A673 (cell line): Measurements from ENCODE around the gene SHANK1. TPM values are rescaled to one million over a fixed set of nuclear protein-coding genes. Genes with fewer than 3 reads are reported as not detected.

Source experiments
- BruUV-seq: library from RNA; stranded (reverse); fragments of 400-500 nt; replicated peaks from 2 replicates; lab custom pipeline; 2021; lab: Mats Ljungman, UMichigan
- CTCF ChIA-PET: fragments of 300-600 bp; sonication (Branson Sonifier 250); formaldehyde crosslinking; loops from one replicate; lab custom pipeline; 2022; ENCODE audit warnings: antibody characterized with exemption; lab: Charles Lee
- POLR2A ChIA-PET: fragments of 300-600 bp; sonication (Branson Sonifier 250); formaldehyde crosslinking; loops from one replicate; lab custom pipeline; 2022; ENCODE audit warnings: antibody characterized with exemption; ENCODE audit not compliant: low non-redundant PET; lab: Charles Lee
- DNase-seq: peaks from one replicate; pipeline ENCODE4 v3.0.0-alpha.2; 2015; ENCODE audit warnings: low spot score
- H3K27ac ChIP-seq: fragments of 200-600 bp; sonication (generic); 2 replicates; pipeline ENCODE4 v1.5.1; 2016; ENCODE audit warnings: mixed run types, low read depth, mild to moderate bottlenecking, mixed read lengths, antibody characterized with exemption, low read length; ENCODE audit not compliant: poor library complexity, severe bottlenecking
- H3K27me3 ChIP-seq: fragments of 200-600 bp; sonication (generic); replicated peaks from 2 replicates; pipeline ENCODE4 v1.6.1; 2017; ENCODE audit warnings: mixed run types, low read depth, mild to moderate bottlenecking, mixed read lengths, antibody characterized with exemption, low read length; ENCODE audit not compliant: insufficient read depth, poor library complexity
- H3K36me3 ChIP-seq: fragments of 200-600 bp; sonication (generic); 2 replicates; pipeline ENCODE4 v1.6.1; 2016; ENCODE audit warnings: mixed run types, mild to moderate bottlenecking, mixed read lengths, antibody characterized with exemption, low read length; ENCODE audit not compliant: insufficient read depth, poor library complexity, severe bottlenecking
- H3K4me1 ChIP-seq: fragments of 200-600 bp; sonication (generic); 2 replicates; pipeline ENCODE4 v1.6.1; 2017; ENCODE audit warnings: mixed run types, mild to moderate bottlenecking, mixed read lengths, antibody characterized with exemption, low read length; ENCODE audit not compliant: insufficient read depth, poor library complexity, severe bottlenecking
- H3K4me3 ChIP-seq: fragments of 200-600 bp; sonication (generic); 2 replicates; pipeline ENCODE4 v1.5.1; 2016; ENCODE audit warnings: low read depth, mixed run types, mild to moderate bottlenecking, mixed read lengths, low read length; ENCODE audit not compliant: poor library complexity, severe bottlenecking
- H3K9me3 ChIP-seq: fragments of 200-600 bp; sonication (generic); 2 replicates; pipeline ENCODE4 v1.6.1; 2016; ENCODE audit warnings: mixed run types, low read depth, mild to moderate bottlenecking, mixed read lengths, antibody characterized with exemption, low read length; ENCODE audit not compliant: poor library complexity, severe bottlenecking
- EZH2 ChIP-seq: fragments of 200-600 bp; sonication (generic); IDR thresholded peaks from 2 replicates; pipeline ENCODE4 v1.6.1; 2017; ENCODE audit warnings: borderline replicate concordance, low read depth, mild to moderate bottlenecking, mixed read lengths, antibody characterized with exemption, low read length; ENCODE audit not compliant: poor library complexity, severe bottlenecking
- intact Hi-C: fragments of 100-400 bp; cut with micrococcal nuclease; formaldehyde crosslinking; loops from one replicate; pipeline ENCODE4 v1.10.0; 2022; ENCODE audit not compliant: unreplicated experiment
- total RNA-seq: library from RNA; stranded (reverse); gene quantifications from 2 replicates; pipeline ENCODE4 v1.2.3, GENCODE V29; 2021
- TF ChIP-seq, protein P1 (sequence below): fragments of 300-800, 200-600 bp; sonication (generic); conservative IDR thresholded peaks from 2 replicates; pipeline ENCODE4 v1.5.1; 2017; ENCODE audit warnings: low read depth, mild to moderate bottlenecking, antibody characterized with exemption, low read length, moderate library complexity, mixed read lengths

The SHANK1 gene
- total RNA-seq, 1 experiment from 2014 or later = 69.7 TPM

DNA sequence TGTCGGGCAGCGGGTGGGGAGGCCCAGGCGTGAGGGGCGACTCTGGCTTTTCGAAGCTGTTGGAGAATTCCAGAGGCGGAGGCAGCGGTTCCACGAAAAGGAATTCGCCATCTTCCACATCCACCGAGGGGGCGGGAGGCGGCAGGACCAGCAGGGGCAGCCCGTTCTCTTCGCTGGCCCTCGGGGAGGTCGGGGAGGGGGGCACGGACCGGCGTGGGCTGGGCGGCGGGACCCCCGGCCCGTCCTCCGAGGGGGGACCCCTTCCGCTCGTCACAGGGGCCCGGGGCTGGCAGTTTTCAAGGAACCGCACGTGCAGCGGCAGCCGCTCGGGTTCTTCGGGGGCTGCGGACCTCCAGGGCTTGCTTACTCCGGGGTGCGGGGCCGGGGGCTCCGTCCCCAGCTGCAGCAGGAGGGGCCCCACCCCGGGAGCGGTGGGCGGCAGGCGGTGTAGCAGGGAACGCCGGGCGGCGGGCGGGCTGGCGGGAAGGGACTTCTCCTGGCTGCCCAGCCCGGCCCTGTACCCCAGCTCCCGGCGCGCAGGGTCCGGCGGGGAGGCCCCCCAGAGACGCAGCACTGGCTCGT, 52.3 kb downstream of the SHANK1 start:
- DNase-seq = no peak
- Histone ChIP-seq H3K4me1 (peaks cover 7% of the 10 kb centered on the region), H3K27me3 (peaks cover 30% of the 10 kb centered on the region), H3K4me3 (peak overlapping the region; percentile 23), H3K9me3 (no peaks in the 10 kb centered on the region), H3K27ac (no peak overlapping the region), H3K36me3 (no peaks in the 10 kb centered on the region)
- TF ChIP-seq, protein P1, sequence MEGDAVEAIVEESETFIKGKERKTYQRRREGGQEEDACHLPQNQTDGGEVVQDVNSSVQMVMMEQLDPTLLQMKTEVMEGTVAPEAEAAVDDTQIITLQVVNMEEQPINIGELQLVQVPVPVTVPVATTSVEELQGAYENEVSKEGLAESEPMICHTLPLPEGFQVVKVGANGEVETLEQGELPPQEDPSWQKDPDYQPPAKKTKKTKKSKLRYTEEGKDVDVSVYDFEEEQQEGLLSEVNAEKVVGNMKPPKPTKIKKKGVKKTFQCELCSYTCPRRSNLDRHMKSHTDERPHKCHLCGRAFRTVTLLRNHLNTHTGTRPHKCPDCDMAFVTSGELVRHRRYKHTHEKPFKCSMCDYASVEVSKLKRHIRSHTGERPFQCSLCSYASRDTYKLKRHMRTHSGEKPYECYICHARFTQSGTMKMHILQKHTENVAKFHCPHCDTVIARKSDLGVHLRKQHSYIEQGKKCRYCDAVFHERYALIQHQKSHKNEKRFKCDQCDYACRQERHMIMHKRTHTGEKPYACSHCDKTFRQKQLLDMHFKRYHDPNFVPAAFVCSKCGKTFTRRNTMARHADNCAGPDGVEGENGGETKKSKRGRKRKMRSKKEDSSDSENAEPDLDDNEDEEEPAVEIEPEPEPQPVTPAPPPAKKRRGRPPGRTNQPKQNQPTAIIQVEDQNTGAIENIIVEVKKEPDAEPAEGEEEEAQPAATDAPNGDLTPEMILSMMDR = no peak
- peak; percentile 81 for TF ChIP-seq EZH2
- POLR2A ChIA-PET = no interaction called here
- no TSS peak for BruUV-seq
- intact Hi-C loops = no loop called here
- CTCF ChIA-PET = interaction anchor here (0.7 kb wide), 2 partner anchors 36 to 242 kb away, joined by 8 to 12 read pairs; no protein-coding TSS in a partner anchor

DNA sequence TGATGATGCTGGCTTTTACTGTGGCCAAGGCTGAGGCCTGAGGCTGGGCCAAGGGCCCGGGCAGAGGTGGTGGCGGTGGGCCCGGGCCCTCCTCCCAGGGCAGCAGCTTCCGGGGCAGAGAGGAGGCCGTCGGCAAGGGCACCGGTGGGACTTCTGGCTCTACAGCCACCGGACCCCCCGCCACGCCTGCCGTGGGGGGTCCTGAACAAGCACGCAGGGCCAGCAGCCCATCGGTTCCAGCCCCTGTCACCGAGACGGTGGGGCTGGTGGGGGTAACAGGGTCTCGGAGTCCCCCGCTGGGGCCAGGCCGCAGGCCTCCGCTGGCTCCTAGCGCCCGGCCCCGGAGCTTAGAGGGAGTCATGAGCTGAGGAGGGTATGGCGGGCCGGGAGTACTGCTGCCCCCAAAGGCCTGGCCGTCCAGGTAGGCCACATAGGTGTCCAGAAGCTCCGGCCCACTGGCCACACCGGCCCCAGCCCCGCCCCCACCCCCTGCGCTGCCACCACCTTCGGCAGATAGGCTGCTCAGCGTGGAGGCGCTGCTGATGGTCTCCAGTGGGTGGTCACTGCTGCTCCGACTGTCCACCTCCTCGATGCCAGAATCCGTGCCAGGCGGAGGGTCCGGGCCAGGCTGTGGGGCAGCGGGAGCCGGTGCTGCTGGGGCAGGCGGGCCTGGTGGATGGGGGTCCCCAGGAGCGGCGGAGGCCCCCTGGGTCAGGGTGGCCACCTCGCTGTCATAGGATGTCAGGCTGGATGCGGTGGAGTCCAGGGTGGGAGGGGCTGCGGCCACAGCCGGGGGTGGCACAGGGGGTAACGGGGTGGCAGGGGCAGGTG, 53.0 kb downstream of the SHANK1 start:
- no peak for DNase-seq
- Histone ChIP-seq H3K4me1 (peaks cover 7% of the 10 kb centered on the region), H3K27ac (no peak overlapping the region), H3K27me3 (peaks cover 30% of the 10 kb centered on the region), H3K36me3 (no peaks in the 10 kb centered on the region), H3K4me3 (no peak overlapping the region), H3K9me3 (no peaks in the 10 kb centered on the region)
- no TSS peak for BruUV-seq
- TF ChIP-seq, protein P1 = no peak
- no peak for TF ChIP-seq EZH2
- ChIA-PET POLR2A (no interaction called here), CTCF (interaction anchor here (0.6 kb wide), 1 partner anchor 141 kb away, joined by 3 read pairs; no protein-coding TSS in a partner anchor)
- intact Hi-C loops = no loop called here

DNA sequence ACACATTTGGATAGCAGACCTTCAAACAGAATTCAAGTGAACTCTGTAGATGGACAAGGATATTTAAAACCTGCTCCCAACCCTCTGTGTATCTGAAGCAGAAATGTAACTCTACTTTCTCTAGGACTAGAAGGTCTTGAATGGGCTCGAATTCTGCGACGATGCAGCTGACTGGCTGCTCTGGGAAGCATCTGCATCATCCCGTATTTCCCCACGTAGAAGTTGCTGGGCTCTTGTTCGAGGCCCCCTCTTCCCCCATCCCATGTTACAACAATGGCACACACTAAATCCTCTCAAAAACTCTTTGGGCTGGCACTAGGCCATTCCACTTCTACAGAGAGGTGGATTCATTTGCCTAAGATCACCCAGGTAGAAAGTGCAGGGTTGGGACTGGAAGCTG, 55.4 kb downstream of the SHANK1 start:
- H3K4me1 ChIP-seq = peaks cover 10% of the 10 kb centered on the region
- intact Hi-C loops = no loop called here
- POLR2A ChIA-PET = no interaction called here
- H3K4me3 ChIP-seq = no peak overlapping the region
- H3K27me3 ChIP-seq = peaks cover 30% of the 10 kb centered on the region
- BruUV-seq = no TSS peak
- H3K9me3 ChIP-seq = no peaks in the 10 kb centered on the region
- CTCF ChIA-PET = no interaction called here
- DNase-seq = no peak
- no peak for TF ChIP-seq EZH2
- TF ChIP-seq, protein P1 = no peak
- H3K27ac ChIP-seq = no peak overlapping the region
- H3K36me3 ChIP-seq = no peaks in the 10 kb centered on the region
